IPS DF 4.7 (cell line): ENCODE data around the gene ABCC4.

Source experiments
- DNase-seq: peaks from one replicate; pipeline ENCODE4 v3.0.0-alpha.2; 2013; ENCODE audit warnings: low spot score; ENCODE audit errors: extremely low read depth

ABCC4 gene

DNA sequence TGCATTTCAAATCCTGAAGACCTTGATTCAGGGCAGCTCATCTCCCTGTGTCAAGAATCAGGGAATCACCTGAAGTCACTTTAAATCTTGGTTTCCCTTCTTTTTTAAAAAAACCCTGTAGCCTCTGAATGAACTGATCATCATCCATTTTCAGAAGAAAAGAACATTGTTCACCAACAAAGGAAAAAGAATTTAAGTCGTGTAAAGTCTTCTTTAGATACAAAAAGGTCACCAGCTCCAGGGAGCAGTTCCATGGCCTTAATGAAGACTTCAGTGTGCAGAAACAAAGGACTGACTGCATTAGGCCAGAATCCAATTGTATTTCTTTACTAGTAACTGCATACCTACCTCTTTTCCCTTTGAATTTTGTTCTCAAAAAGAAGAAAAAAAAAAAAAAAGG lies 245.0 kb downstream of the ABCC4 start:
- DNase-seq: no peak

DNA sequence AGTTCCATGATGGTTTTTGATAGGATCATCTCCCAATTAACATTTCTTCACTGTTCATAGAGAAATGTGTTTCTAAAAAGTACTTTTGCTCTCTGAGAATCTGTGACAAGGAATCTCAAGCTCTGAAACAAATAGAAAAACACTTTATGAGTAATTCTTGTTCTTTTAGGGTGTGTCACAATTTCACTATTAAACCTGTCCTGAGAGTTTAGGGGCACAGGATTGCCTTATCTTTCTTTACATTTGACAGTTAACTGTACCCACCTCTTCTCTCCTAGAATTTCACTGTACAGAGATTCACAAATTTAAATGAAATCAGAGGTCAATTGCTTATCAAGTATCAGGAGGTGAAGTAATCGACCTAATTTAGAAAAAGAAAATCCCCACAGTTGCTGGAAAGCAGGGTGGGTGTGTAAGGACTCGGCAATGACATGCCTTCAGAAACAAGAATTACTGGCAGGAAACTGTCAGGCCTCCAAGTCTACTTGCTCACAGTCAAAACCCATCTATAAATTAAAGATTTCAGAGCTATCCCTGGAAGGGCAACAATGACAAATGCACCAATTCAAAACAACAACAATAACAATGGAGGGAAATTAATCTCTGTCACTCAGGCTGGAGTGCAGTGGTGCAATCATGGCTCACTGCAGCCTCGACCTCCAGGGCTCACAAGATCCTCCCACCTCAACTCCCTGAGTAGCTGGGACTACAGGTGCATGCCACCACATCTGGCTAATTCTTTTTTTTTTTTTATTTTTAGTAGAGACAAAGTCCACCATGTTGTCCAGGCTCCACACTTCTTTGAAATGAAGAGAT lies 250.2 kb downstream of the ABCC4 start:
- no peak for DNase-seq

DNA sequence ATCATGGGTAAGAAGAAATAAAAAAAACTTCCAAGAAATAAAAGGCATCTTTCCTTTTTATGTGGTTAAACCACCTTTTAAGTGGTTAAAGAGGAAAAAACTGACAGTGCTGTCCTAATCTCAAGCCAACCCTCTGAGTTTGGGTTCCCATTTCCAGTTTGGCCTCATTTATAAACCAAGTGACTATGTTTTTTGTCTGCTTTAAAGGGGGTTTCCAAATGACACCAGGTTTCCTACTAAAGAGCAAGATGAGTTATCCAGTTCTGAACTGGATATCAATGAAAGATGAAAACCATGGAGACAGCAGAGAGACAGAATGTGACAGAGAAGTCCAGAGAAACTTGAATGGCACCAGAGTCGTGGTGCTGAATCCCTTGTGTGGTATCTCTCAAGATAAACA lies 251.5 kb downstream of the ABCC4 start:
- DNase-seq: no peak

DNA sequence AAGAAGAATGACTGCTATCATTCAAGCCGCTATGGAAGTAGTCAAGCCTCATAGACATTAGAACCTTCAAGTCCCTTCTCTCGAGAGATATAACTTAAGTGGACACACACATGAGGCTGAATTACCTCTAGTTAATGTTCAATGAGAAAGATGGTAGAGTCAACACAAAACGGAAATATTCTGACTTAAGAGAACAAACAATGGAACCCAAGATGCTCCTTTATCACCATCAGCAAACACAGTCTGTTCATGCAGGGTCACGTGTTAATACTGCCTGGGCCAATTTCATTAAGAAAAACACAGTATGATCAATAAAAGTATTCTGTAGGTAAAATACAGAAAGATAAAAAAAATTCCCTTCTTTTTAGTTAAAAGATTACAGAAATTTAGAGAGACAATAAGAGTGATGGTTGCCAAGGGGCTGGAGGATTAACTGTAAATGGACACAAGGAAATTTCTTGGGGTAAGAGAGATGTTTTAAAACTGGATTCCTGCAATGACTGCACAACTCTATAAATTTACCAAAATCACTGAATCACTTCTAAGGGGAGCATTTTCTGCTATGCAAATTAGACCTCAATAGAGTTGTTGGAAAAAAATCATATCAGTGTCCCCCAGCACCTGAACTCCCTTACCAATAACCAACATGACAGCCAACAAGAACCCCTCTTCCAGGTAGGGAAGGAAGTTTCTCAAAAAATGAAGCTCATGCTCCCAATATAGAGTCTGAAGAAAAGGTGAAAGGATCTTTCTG lies 256.6 kb downstream of the ABCC4 start:
- no peak for DNase-seq

DNA sequence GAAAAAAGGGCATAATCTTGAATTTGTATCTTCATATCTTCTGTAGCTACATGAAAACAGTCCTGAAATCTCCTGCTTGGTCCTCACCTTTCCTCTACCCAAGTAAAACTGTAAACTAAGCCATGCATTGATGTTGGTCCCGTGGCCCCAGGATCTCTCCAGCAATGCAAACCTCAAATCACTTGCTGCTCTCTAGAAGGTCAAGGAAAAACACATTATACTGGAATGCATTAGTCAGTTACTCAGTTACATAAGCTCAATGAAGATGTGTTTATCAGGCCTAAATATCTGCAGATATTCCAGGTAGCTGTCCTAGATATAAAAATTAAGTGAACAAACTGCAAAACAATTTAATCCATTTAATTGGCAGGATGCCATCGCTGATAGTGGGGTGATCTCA lies 261.8 kb downstream of the ABCC4 start:
- no peak for DNase-seq

- no peak for DNase-seq
These were observed 262.3 kb downstream of the ABCC4 start for GRCh38 chr13:95038949-95039348.

DNA sequence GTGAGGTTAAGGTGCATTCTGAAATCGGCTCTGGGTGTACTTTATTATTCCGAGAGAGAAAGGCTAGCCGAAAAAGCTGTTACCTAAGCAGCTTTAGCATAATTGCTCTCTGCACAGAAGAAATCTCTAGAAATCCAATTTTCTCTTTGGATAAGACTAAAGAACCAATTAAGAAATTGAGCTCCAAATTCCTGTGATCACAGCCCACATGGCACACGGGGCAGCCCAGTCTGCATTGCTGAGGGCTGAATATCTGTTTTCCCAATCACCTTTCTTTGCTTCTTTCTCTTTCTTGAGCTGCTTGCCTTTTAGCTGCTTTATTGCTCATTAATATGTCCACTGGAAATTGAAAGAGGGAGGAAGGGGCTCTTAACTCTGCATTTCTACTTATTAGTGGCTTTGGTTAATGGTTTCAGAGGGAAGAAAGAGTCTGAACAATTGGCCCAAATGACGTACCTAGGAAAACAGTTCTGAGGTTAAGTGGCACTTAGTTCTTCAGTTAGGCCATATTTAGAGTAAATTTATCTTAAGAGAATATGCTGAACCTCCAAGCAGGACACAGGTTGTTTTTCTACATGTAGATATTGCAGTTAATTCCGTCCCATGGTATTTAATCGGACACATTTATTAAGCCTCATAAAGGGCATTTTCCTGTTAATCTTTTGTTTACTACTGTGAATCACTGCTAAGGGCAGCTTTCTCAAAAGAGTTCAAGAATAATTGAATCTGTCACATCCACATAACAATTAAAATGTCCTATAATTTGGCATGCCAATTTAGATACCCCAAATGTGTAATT lies 265.7 kb downstream of the ABCC4 start:
- no peak for DNase-seq

DNA sequence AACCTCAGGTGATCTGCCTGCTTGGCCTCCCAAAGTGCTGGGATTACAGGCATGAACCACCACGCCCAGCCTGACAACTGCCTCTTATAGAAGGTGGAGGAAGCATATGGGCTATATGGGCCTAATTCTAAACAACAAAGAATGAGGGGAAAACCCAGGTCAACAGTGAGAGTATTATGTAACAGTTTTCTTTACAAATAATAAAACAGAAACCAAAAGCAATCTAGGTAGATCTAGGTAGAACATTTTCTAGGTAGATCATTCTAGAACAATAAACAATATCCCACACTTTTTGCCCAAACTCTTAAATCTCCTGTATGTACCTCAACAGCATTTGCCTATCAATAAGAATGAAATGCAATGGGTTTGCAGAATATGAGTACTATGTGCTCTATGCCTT lies 267.4 kb downstream of the ABCC4 start:
- DNase-seq: no peak

GRCh38 chr13:95032121-95032520 lies 269.1 kb downstream of the ABCC4 start:
- no peak for DNase-seq

DNA sequence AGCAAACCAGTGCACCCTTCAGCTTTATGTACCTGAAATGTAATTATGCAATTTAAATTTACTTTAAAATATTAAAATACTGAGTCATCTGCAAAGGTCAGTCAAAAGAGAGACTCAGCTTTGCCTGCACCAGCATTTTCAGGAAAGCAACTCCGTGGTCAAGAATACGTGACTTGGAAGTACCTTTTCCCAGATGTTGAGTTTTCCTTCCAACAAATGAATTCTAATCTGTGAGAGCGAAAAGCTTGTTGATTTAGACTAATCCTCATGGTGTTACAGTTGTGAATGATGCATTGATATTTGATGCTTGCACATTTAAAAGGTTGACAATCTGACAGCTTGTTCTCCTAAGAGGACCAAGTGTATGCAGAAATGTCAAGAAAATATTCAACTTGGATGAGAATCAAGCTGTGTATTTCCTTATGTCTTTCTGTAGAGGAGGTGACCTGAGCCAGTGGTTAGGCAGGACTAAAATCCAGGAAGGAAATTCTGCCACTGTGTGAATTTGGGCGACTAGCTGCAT lies 270.4 kb downstream of the ABCC4 start:
- no peak for DNase-seq

GRCh38 chr13:95027638-95028037 lies 273.6 kb downstream of the ABCC4 start:
- DNase-seq: no peak

- no peak for DNase-seq
These were observed 276.1 kb downstream of the ABCC4 start for GRCh38 chr13:95025116-95025515.

DNA sequence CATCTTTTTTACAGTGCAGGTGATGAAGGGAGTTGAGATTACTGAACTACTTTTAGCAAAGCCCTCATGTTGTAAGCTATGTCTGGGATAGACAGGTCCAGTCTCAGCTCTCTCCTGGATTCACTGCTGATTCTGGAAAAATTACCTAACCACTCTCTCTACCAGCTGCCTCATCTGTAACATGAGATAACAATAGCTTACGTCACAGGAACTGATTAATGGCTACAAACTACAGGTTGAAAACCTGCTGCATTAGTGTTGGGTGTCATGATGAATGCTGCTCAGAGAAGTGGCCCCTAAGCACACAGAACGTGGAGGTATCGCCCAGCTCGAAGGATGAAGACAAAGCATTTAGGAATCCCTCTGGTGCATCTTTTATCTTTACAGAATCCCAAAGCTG lies 277.8 kb downstream of the ABCC4 start:
- DNase-seq: no peak

- DNase-seq: no peak
These were observed 280.8 kb downstream of the ABCC4 start for GRCh38 chr13:95020298-95020987.

- DNase-seq: no peak
These were observed 281.4 kb downstream of the ABCC4 start for GRCh38 chr13:95019886-95020285.

- DNase-seq: no peak
These were observed 293.9 kb downstream of the ABCC4 start for GRCh38 chr13:95007322-95007721.

- DNase-seq: no peak
These were observed 296.0 kb downstream of the ABCC4 start for GRCh38 chr13:95005300-95005699.

- no peak for DNase-seq
These were observed 298.0 kb downstream of the ABCC4 start for GRCh38 chr13:95003019-95003813.

DNA sequence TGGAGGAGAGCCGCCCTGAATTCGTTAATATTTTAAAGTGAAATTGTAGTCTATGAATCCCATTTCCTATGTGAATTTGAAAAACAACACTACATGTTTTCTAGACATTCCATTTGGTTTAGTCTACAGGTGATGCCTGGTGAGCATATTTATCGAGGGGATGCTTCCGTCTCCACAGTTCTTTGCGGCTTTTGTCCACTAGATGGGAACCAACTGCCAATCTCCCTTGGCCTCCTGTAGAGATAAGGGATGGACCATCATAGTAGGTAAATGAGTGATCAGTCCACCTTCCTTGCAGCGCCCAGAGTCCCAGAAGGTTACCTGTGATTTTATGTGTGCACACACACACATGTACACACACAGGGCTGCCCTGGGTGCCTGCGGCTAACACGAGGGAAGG lies 299.1 kb downstream of the ABCC4 start:
- no peak for DNase-seq

DNA sequence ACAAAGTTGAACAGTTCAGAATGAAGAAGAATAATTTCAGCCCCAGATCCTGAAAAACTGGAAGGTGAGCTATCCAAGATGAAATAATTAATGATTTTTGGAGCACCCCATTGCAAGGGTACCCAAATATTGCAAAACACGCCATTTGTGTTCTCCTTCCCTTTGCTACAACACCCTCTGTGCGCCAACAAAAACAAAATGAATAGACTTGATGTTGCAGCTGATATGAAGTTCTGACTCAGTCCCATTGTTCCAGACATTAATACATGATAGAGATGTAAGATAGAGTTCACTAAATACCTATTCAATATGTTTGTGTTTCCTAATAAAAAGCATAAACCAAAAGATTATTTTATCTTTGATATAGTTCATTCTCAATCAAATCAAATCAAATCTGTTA lies 301.4 kb downstream of the ABCC4 start:
- DNase-seq: no peak
